ENCODE measurements around the gene UBE2V1. TPM values are rescaled to one million over a fixed set of nuclear protein-coding genes. Genes with fewer than 3 reads are reported as not detected.
A peak's percentile ranks its signal among the peaks of the same experiment; 100 is the strongest.

The UBE2V1 gene
- total RNA-seq, 1 donor from 2014 or later = 106 TPM

DNA sequence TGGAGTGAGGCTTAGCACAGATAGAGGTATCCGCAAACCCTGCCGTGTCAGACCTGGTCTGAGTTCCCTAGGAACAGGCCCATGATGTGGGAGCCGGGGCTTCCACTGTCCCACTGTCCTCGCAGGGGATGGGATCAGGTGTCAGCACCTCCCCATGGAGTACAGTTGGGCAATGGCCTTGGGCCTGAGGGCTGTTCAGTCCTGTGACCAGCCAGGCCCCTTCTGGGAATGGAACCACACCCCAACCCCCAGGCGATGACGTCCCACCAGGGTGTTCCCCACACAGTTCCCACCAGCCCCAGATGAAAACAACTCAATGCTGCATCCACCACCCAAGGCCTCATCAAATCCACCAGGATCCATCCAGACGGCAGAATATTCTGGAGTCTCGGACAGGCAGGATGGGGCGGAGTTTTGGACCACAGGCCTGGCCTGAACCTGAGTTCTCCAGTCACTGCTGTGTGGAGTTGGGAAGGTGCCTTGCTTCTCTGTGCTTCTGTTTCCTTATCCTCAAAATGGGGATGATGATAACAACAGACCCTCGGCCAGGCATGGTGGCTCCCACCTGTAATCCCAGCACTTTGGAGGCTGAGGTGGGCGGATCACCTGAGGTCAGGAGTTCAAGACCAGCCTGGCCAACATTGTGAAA, 62.2 kb downstream of the UBE2V1 start:
- Mint-ChIP-seq H3K9me3 (ENCODE audit: unreplicated experiment) (no peaks in the 10 kb centered on the region), H3K27me3 (ENCODE audit: unreplicated experiment) (no peaks in the 10 kb centered on the region), H3K27ac (ENCODE audit: unreplicated experiment) (peak overlapping the region; percentile 79), H3K4me3 (ENCODE audit: unreplicated experiment) (no peak overlapping the region), H3K36me3 (ENCODE audit: unreplicated experiment) (no peaks in the 10 kb centered on the region), H3K4me1 (ENCODE audit: unreplicated experiment) (peaks cover 73% of the 10 kb centered on the region)
- no peak for DNase-seq (ENCODE audit: extremely low spot score, unreplicated experiment)
- TF ChIP-seq, protein P1, sequence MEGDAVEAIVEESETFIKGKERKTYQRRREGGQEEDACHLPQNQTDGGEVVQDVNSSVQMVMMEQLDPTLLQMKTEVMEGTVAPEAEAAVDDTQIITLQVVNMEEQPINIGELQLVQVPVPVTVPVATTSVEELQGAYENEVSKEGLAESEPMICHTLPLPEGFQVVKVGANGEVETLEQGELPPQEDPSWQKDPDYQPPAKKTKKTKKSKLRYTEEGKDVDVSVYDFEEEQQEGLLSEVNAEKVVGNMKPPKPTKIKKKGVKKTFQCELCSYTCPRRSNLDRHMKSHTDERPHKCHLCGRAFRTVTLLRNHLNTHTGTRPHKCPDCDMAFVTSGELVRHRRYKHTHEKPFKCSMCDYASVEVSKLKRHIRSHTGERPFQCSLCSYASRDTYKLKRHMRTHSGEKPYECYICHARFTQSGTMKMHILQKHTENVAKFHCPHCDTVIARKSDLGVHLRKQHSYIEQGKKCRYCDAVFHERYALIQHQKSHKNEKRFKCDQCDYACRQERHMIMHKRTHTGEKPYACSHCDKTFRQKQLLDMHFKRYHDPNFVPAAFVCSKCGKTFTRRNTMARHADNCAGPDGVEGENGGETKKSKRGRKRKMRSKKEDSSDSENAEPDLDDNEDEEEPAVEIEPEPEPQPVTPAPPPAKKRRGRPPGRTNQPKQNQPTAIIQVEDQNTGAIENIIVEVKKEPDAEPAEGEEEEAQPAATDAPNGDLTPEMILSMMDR (IDR thresholded peaks at IDR 0.05) = no peak

DNA sequence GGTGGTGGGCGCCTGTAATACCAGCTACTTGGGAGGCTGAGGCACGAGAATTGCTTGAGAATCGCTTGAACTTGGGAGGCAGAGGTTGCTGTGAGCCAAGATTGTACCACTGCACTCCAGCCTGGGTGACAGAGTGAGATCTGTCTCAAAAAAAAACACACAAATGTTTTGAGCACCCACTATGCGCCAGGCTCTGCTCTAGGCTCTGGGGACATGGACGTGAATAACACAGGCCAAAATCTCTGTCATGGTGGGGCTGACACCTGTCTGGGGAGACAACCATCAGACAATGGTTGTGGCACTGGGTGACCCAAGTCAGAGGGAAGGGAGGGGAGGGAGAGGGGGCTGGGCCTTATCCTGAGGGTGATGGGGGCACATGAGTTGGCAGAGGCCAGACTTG, 62.7 kb downstream of the UBE2V1 start:
- Mint-ChIP-seq H3K4me3 (ENCODE audit: unreplicated experiment) (no peak overlapping the region), H3K27me3 (ENCODE audit: unreplicated experiment) (no peaks in the 10 kb centered on the region), H3K27ac (ENCODE audit: unreplicated experiment) (peak overlapping the region; percentile 79), H3K36me3 (ENCODE audit: unreplicated experiment) (no peaks in the 10 kb centered on the region), H3K9me3 (ENCODE audit: unreplicated experiment) (no peaks in the 10 kb centered on the region), H3K4me1 (ENCODE audit: unreplicated experiment) (peaks cover 70% of the 10 kb centered on the region)
- TF ChIP-seq, protein P1 (IDR thresholded peaks at IDR 0.05) = no peak
- no peak for DNase-seq (ENCODE audit: extremely low spot score, unreplicated experiment)

DNA sequence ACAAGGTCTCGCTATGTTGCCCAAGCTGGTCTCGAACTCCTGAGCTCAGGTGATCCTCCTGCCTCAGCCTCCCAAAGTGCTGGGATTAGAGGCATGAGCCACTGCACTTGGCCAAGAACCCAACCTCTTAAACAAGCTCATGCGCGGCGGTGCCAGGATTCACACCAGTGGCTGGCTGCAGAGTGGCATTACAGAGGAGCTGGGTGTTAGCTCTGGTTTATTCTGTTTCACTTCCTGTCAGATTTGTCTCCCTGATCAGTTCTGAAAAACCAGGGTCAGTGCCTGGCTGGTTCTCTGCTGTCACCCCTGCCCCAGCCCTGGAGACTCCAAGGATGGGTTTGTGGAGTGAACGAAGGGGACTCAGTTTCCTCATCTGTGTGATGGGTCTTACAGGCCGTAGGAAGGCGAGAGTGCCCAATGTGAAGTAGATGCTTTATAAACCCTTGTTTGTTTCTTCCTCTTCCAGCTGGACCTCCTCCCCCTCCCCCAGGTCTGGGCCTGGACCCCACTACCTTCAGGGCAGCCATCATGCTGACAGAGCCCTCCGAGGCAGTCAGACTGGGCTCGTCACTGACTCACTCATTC, 63.4 kb downstream of the UBE2V1 start:
- peak overlapping the region; percentile 44 for H3K27ac Mint-ChIP-seq (ENCODE audit: unreplicated experiment)
- no peaks in the 10 kb centered on the region for H3K27me3 Mint-ChIP-seq (ENCODE audit: unreplicated experiment)
- H3K36me3 Mint-ChIP-seq (ENCODE audit: unreplicated experiment) = no peaks in the 10 kb centered on the region
- H3K4me3 Mint-ChIP-seq (ENCODE audit: unreplicated experiment) = no peak overlapping the region
- no peaks in the 10 kb centered on the region for H3K9me3 Mint-ChIP-seq (ENCODE audit: unreplicated experiment)
- H3K4me1 Mint-ChIP-seq (ENCODE audit: unreplicated experiment) = peaks cover 69% of the 10 kb centered on the region
- no peak for DNase-seq (ENCODE audit: extremely low spot score, unreplicated experiment)
- TF ChIP-seq, protein P1 (IDR thresholded peaks at IDR 0.05) = no peak

DNA sequence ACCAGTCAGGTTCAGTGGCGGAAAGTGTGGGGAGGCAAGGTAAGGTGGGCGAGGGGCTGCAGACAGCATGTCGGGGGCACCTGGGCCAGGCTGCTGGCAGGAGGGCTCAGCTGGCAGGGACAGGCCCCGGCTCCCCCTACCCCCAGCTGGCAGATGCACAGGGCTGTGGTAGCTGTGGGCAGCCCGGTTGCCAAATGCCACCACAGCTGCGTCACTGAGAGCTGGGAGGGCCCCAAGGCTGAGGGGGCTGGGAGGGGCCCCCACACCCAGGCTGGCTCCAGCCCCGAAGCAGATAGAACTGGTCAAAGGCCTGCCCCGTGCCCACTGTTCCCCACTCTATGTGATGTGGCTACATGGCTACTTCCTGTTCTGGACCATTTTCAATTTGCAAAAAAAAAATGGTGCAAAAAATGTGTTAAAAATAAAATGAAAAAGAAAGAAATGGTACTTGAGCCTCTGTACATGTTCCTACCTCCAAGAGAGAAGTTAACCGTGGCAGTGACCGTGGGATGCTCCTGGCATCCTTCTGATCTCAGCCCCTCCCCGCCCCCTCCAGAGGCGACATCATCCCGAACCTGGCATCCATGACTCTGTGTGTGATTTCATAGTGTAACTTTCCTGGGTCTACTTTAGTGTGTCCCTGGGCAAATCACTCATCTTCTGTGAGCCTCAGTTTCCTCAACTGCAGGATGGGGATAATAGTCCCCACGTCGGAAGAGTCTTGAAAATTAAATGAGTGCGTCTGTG, 64.4 kb downstream of the UBE2V1 start:
- TF ChIP-seq, protein P1 (IDR thresholded peaks at IDR 0.05) = no peak
- Mint-ChIP-seq H3K4me1 (ENCODE audit: unreplicated experiment) (peaks cover 68% of the 10 kb centered on the region), H3K27ac (ENCODE audit: unreplicated experiment) (peak overlapping the region; percentile 94), H3K27me3 (ENCODE audit: unreplicated experiment) (no peaks in the 10 kb centered on the region), H3K4me3 (ENCODE audit: unreplicated experiment) (no peak overlapping the region), H3K9me3 (ENCODE audit: unreplicated experiment) (no peaks in the 10 kb centered on the region), H3K36me3 (ENCODE audit: unreplicated experiment) (no peaks in the 10 kb centered on the region)
- DNase-seq (ENCODE audit: extremely low spot score, unreplicated experiment) = no peak

DNA sequence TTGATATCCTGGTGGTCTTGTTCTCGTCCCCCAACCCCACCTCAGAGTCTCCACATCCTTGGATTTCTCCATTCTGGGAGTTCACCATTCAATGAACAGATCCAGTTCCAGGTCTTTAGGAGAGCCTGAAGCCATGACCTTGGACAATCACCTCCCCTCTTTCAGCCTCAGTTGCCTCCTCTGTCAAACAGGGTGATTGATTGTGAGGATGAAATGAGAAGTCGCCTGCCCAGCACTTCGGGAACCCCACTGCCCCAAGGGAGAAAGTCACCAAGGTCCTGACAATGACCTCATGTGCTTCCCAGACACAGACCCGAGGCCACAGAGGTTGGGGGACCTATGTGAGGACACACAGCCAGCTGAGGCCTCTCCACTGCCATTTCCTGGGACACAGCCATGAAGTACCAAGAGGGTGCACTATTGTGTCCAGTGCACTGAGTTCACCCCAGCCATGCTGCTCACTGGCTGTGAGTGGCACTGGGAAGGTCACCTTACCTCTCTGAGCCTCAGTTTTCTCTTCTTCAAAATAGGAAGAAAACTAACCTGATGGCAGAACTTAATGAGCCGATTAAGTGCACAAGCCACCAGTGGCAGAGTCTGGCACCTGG, 68.5 kb downstream of the UBE2V1 start:
- Mint-ChIP-seq H3K27ac (ENCODE audit: unreplicated experiment) (no peak overlapping the region), H3K9me3 (ENCODE audit: unreplicated experiment) (no peaks in the 10 kb centered on the region), H3K4me1 (ENCODE audit: unreplicated experiment) (peaks cover 50% of the 10 kb centered on the region), H3K4me3 (ENCODE audit: unreplicated experiment) (no peak overlapping the region), H3K27me3 (ENCODE audit: unreplicated experiment) (no peaks in the 10 kb centered on the region), H3K36me3 (ENCODE audit: unreplicated experiment) (no peaks in the 10 kb centered on the region)
- DNase-seq (ENCODE audit: extremely low spot score, unreplicated experiment) = no peak
- TF ChIP-seq, protein P1 (IDR thresholded peaks at IDR 0.05) = no peak

Measured in osteocyte (in vitro differentiated cells).